HG03565 (cell line): ENCODE results near the gene WDR37.

Experiments
- ATAC-seq: cut with Tn5 transposase; IDR thresholded peaks from one replicate; pipeline ENCODE4 v1.9.1; 2021; ENCODE audit warnings: mild to moderate bottlenecking, moderate library complexity; ENCODE audit not compliant: unreplicated experiment

Gene WDR37

GRCh38 chr10:1123972-1124371 lies 67.8 kb downstream of the WDR37 start:
- no peak for ATAC-seq

GRCh38 chr10:1124796-1125195 lies 68.6 kb downstream of the WDR37 start:
- ATAC-seq = no peak

- no peak for ATAC-seq
Measured at GRCh38 chr10:1126461-1126860, 70.3 kb downstream of the WDR37 start.

- ATAC-seq = no peak
Measured at GRCh38 chr10:1127629-1128028, 71.4 kb downstream of the WDR37 start.

GRCh38 chr10:1128115-1128514 lies 71.9 kb downstream of the WDR37 start:
- no peak for ATAC-seq

- ATAC-seq = no peak
Measured at GRCh38 chr10:1128649-1129048, 72.5 kb downstream of the WDR37 start.

- no peak for ATAC-seq
Measured at GRCh38 chr10:1130226-1130625, 74.0 kb downstream of the WDR37 start.

- ATAC-seq = no peak
Measured at GRCh38 chr10:1130995-1131790, 75.0 kb downstream of the WDR37 start.

- no peak for ATAC-seq
Measured at GRCh38 chr10:1132584-1132983, 76.4 kb downstream of the WDR37 start.

GRCh38 chr10:1133495-1134045 lies 77.4 kb downstream of the WDR37 start:
- no peak for ATAC-seq

- no peak for ATAC-seq
Measured at GRCh38 chr10:1134156-1134555, 78.0 kb downstream of the WDR37 start.

GRCh38 chr10:1136268-1136667 lies 80.1 kb downstream of the WDR37 start:
- no peak for ATAC-seq

- no peak for ATAC-seq
Measured at GRCh38 chr10:1137499-1138163, 81.4 kb downstream of the WDR37 start.

GRCh38 chr10:1138529-1138928 lies 82.3 kb downstream of the WDR37 start:
- no peak for ATAC-seq

GRCh38 chr10:1141261-1141660 lies 85.1 kb downstream of the WDR37 start:
- no peak for ATAC-seq

- ATAC-seq = no peak
Measured at GRCh38 chr10:1141701-1142100, 85.5 kb downstream of the WDR37 start.

- no peak for ATAC-seq
Measured at GRCh38 chr10:1142596-1142995, 86.4 kb downstream of the WDR37 start.

- ATAC-seq = no peak
Measured at GRCh38 chr10:1147810-1148209, 91.6 kb downstream of the WDR37 start.

GRCh38 chr10:1148855-1149605 lies 92.8 kb downstream of the WDR37 start:
- ATAC-seq = no peak

- ATAC-seq = no peak
Measured at GRCh38 chr10:1149793-1150637, 93.8 kb downstream of the WDR37 start.

- no peak for ATAC-seq
Measured at GRCh38 chr10:1150638-1150955, 94.4 kb downstream of the WDR37 start.
